Measurements from ENCODE around the gene ASB3.
"Not testable (repeated sequence)": the region's sequence is repeated elsewhere in the genome, so short reads cannot be mapped to it uniquely, and the experiment has no call there.

The ASB3 gene

DNA sequence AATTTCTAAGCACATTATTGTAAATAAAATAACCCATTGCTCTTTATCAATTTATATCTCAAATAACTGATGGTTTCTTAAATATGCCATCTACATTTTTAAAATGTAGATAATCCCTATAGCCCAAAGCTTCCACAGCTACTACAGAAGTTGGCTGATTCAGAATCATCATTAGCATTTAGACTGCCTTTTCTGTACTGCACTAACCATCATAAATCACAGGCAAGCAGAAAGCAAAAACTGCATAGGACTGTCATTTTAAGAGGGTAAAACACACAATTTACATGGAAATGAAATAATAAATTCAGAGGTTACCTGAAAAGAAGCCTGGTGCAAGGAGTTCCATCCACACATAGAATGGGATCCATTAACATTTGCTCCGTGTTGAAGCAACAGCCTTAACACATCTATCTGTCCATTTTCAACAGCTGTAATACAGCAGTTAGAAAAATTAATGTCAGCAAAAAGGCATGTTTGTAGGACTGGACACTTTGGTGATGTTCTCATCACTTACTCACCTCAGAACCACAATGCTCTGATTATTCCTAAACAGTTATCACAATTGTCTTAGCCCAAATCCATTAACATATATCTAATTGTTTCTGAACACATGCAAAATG is 57.5 kb downstream of the ASB3 start:
- no peak for DNase-seq (ENCODE audit: low spot score)

DNA sequence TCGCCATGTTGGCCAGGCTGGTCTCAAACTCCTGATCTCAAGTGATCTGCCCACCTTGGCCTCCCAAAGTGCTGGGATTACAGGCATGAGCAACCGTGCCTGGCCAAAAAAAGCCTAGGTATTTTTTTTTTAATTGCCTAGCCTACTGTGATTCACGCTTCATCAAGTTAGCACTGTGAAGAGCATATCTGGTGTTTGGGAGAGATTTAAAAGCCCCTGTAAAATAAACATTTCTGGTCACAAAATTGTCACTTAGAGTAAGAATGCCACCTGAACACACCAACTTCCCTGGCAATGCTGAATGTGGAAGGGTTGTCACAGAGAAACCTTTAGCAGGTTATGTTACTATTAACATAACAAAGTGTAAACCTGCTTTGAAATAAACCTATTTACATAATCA is 58.8 kb downstream of the ASB3 start:
- DNase-seq (ENCODE audit: low spot score) = no peak

DNA sequence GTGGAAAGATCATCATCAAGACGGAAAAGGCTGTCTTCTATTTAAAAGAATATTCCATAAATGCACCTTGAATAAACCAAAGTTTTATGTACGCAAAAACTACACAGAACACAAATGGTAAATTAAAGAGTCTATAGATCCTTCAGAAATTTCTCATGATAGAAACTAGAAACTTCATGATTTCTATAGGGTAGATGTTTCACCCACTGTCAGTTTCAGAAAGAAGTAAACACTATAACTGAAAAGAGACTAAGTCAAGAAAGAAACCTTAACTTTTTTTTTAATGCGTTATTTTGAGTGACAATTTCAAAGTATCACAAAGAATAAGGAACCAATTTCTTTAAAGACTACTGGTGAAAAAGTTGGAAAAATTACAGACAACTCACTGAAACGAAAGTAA is 61.1 kb downstream of the ASB3 start:
- no peak for DNase-seq (ENCODE audit: low spot score)

DNA sequence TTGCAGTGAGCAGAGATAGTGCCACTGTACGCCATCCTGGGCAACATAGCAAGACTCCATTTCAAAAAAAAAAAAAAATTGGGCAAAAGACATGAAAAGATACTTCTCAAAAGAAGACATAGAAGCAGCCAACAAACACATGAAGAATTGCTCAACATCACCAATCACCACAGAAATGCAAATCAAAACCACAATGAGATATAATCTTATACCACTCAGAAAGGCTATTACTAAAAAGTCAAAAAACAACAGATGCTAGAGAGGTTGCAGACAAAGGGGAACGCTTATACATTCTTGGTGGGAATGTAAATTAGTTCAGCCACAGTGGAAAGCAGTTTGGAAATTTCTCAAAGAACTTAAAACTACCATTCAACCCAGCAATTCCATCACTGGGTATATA is 62.2 kb downstream of the ASB3 start:
- no peak for DNase-seq (ENCODE audit: low spot score)

DNA sequence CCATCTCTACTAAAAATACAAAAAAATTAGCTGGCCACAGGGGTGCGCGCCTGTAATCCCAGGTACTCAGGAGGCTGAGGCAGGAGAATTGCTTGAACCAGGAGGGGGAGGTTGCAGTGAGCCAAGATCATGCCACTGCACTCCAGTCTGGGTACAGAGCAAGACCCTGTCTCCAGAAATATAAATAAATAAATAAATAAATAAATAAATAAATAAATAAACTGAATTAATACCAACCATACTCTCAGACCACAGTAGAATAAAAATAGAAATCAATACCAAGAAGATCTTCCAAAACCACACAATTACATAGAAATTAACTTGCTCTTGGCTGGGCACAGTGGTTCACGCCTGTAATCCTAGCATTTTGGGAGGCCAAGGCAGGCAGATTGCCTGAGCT is 65.8 kb downstream of the ASB3 start:
- DNase-seq (ENCODE audit: low spot score) = not testable (repeated sequence)

DNA sequence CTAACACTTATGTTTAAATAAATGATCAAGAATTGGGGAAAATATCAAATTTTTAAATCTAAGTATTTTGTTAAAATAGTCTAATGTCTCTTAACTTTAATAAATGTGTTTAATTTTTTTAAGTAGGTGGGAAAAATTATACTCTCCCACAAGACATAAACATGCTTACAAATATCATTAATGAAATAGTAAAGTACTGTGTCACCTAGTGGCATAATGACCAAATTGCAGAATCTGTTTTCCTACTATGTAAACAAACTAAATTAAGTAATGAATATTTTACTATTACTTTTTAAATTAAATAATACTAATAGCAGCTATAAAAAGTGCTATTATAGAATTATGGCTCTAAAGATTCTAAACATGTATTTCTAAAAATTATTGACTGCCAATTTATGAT is 71.2 kb downstream of the ASB3 start:
- no peak for DNase-seq (ENCODE audit: low spot score)

DNA sequence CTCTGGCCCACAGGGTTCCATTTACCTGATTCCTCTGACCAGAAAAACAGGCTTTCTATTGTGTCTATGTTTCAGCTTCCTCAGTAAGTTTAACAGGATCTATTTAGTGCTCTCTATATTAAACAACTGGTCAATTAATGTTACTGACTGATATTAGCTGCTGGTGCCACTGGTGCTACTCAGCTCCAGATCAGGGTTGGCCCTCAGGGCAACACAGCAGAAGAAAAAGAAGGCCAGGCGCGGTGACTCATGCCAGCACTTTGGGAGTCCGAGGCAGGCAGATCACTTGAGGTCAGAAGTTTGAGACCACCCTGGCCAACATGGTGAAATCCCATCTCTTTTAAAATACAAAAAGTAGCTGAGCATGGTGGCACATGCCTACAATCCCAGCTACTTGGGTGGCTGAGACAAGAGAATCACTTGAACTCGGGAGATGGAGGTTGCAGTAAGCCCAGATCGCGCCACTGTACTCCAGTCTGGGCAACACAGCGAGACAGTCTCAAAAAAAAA is 75.4 kb downstream of the ASB3 start:
- no peak for DNase-seq (ENCODE audit: low spot score)

DNA sequence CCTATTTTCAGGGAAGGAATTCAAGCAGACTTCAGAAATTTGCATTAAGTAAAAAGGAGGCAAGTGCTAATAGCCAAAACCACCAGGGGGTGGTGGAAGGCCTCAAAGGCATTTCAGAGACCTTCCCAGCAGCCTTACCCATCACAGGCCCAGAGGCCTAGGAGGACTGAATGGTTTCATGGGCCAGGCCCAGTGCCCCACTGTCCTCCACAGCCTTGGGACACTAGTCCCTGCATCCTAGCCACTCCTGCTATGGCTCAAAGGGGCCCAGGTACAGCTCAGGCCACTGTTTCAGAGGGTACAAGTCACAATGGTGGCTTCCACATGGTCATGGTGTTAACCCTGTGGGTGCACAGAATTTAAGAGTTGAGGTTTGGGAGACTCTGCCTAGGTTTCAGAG is 77.8 kb downstream of the ASB3 start:
- DNase-seq (ENCODE audit: low spot score) = no peak

DNA sequence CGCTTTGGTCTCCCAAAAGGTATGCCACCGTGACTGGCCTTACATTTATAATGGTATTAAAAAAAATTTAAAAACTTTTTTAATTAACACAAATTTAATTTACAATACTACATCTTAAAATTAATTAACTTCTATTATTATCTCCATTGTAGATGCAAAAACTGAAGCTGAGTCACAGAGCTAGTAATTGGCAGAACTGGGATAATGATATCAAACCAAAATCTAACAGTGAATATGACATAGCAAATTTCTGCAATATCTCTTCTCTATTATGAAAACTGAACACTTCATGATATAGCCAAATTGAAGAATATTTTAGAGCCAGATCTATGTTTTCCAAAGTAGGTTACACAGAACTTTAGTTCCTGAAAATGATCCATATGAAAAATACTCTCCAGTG is 85.5 kb downstream of the ASB3 start:
- no peak for DNase-seq (ENCODE audit: low spot score)

DNA sequence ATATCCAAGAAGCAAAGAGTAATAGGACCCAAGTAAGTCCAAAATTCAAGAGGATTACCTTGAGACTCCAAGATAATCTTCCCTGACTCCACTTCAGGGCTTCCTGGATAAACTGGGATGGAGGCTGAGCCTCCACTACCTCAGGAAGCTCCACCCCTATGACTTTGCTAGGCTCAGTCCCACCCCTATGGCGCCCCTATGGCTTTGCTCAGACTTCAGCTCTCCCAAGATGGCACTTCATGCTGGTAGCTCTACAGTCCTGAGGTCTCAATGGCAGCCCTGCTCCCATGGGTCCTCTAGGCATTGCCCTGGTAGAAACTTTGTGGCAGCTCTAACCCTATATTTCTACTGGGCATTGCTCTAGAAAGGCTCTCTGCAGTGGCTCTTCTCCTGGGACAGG is 89.1 kb downstream of the ASB3 start:
- DNase-seq (ENCODE audit: low spot score) = no peak

DNA sequence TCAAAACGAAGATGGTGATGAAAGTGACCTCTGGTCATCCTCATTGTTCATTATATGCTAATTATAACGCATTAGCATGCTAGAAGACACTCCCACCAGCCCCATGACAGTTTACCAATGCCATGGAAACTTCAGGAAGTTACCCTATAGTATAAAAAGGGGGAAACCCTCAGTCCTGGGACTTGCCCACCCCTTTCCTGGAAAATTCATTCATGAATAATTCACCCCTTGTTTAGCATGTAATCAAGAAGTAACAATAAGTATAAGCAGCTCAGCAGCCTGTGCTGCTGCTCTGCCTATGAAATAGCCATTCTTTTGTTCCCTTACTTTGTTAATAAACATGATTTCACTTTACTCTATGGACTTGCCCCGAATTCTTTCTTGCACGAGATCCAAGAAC is 89.7 kb downstream of the ASB3 start:
- no peak for DNase-seq (ENCODE audit: low spot score)

DNA sequence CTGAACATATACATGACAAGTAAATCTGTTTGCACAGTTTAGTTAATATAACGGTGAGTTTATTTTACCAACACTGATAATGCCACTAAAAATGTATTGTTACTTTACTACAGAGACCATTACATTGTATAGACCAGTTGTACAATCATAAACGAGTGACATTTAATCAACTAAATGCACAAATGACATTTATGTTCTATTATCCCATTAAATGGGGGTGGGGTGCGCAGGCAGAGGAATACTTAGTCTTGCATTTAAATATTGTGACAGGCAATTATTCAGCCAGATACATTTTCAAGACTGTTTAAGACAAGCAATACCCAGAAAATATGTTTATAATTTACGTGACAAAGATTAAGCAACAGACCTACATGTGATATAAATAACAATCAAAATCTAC is 91.2 kb downstream of the ASB3 start:
- DNase-seq (ENCODE audit: low spot score) = no peak

DNA sequence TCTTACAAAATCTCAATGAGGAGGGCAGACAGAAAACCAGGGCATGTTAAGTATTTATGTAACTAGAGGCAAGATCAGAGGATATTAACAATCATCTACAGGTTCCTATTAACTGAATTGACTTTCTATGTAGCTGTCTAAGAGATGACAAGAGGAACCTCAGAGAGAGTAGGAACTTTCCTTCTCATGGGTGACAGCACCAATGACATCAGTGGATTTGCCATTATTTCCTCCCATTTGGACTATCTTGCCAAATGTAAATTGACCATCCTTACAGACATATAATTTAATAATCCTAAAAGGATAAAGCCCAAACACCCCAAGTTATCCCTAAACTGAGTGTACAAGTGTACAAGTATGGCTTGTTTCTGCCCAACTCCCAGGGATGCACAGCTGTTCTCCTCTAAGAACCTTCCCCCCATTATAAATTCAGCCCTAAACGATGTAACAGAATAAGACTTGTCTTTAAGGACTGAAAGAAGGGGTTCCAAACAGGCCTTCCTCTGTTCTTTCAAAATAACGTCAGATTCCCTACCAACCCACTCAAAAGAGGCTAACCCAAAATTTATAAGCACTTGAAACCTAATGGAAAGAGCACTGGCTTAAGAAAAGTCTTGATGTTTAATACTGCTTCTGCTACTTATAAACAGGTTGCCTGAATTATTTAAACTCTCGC is 92.5 kb downstream of the ASB3 start:
- DNase-seq (ENCODE audit: low spot score) = no peak

DNA sequence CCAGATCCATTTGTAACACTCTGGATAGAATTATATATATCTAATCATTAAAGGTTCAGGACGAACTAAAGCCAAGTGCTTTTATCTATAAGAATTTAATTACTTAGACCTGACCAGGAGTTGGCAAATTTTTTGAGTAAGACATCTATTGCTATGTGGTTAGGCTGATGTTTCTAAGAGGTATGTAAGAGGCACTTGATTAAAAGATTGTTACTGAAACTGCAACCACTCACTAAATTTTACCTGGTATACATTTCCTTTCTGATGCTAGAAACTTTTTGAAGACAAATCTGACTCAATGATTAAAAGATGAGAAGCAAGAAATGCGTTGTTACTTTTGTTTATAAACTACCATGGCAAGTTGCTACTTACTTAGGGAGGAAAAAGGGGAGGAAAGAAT is 95.9 kb downstream of the ASB3 start:
- no peak for DNase-seq (ENCODE audit: low spot score)

DNA sequence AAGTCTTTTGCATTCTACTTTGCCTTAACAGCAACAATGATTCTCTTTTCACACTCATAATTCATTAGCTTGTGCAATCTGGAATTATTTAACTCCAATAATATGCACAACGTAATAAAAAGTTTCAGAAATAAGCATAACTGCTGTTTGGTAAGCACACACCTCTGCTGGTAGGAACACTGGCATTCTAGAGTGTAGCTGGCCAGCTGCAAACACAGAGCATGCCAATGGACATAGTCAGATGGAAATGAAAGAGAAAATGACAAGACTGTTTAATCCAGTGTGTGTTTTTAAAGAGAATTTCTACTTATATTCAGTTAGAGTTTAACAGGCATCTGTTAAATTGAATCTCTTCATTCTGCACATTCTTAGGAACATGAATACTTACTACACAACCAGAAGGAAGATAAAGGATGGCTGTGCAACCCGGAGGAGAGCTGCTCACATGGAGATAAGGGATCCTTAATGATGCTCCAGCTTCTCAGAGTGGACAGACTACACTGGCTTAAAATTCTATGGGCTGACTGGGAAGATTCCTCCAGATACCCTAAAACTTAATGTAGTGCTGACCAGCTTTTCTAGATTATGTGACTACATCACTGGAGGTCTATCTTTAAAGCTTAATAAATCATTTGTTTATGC is 113.8 kb downstream of the ASB3 start:
- DNase-seq (ENCODE audit: low spot score) = no peak

DNA sequence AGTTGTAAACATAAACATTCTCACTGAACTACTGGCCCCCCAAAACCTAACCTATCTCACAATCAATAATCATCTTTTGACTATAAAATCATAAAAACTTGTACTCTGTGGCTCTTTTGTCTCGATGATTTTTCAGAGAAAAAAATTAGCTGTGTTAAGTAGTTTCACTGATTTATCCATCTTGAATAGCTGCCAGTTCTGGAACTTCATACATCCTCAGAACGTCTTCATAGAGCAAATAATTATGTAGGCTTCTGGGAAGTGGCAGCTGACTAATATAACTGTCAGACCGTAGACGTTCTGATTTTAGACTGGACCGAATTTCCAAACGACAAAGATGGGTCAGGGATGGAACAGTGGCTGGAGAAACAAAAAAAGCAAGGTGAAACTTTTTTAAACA is 116.4 kb downstream of the ASB3 start:
- DNase-seq (ENCODE audit: low spot score) = no peak

DNA sequence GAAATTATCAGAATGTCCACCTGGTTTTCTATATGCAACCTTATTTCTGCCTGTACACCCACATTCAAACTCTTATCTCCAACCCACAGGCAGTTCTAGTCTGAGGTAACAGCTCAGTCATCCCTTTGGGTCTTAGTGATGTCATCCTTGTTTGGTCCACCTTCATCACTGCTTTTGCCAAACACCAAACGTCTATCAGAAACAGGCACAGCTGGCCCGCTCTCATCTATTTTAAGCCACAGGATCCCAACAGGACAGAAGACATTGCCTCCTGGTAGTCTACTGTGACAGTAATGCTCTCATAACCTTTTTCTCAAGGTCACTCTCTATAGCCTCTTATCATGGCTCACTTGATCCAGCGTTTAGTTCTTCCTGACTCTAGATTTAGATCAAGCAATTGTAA is 118.1 kb downstream of the ASB3 start:
- DNase-seq (ENCODE audit: low spot score) = no peak

DNA sequence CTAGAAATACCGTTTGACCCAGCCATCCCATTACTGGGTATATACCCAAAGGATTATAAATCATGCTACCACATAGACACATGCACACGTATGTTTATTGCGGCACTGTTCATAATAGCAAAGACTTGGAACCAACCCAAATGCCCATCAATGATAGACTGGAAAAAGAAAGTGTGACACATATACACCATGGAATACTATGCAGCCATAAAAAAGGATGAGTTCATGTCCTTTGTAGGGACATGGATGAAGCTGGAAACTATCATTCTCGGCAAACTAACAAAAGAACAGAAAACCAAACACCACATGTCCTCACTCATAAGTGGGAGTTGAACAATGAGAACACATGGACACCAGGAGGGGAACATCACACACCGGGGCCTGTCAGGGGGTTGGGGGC is 119.6 kb downstream of the ASB3 start:
- not testable (repeated sequence) for DNase-seq (ENCODE audit: low spot score)

DNA sequence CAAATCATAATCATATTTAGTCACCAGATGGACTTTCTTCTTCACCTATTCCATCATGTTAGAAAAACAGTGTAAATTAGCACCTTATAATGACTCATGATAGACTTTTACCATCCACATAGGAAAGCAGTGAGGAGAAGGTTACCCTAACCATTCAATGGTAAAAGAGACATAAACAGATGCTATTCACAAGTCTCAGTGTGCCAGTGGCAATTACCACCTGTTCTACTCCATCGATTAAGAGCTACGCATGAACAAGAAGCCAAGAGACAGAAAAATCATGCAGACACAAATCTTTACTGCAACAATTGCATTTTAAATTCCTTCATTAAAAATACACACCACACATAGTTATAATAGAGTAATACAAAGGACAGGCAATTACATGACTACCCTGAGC is 125.9 kb downstream of the ASB3 start:
- DNase-seq (ENCODE audit: low spot score) = no peak

DNA sequence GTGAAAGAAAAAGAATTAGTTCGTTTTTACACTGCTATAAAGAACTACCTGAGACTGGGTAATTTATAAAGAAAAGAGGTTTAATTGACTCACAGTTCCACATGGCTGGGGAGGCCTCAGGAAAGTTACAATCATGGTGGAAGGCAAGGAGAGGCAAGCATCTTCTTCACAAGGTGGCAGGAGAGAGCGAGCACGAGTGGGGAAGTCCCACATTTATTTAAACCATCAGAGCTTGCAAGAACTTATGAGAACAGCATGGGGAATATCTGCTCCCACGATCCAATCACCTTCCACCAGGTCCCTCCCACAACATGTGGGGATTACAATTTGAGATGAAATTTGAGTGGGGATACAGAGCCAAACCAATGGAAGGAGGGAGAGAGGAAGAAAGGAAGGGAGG is 128.3 kb downstream of the ASB3 start:
- DNase-seq (ENCODE audit: low spot score) = not testable (repeated sequence)

DNA sequence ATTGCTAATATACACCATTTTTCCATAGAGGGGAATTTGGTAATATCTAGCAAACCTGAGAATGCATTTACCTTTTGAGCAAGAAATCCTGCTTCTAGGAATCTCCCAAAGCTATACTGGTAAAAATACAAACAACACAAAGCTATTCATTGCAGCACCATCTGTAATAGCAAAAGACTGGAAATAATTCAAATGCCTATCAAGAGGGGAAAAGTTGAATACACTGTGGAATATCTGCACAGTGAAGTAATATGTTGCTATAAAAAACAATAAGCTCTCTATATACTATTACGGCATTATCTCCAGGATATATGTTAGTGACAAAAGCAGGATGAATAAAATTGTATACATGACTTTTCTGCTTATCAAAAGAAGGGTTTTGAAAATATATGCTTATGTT is 131.5 kb downstream of the ASB3 start:
- no peak for DNase-seq (ENCODE audit: low spot score)

DNA sequence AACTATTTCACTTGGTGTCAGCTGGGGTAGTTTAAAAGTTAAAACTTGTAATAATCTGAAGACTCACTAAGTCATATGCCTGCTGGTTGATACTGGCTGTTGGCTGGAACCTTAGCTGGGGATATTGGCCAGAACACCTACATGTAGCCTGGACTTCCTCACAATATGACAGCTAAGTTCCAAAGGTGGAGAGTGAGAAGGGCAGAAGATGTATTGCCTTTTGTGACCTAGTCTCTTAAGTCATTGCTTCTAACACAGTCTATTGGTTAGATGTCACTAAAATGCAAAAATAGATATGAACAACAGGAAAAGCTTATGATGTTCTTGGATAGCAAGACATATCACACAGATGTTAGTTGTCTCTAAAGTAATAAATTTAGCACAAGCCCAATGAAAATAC is 132.4 kb downstream of the ASB3 start:
- no peak for DNase-seq (ENCODE audit: low spot score)

DNA sequence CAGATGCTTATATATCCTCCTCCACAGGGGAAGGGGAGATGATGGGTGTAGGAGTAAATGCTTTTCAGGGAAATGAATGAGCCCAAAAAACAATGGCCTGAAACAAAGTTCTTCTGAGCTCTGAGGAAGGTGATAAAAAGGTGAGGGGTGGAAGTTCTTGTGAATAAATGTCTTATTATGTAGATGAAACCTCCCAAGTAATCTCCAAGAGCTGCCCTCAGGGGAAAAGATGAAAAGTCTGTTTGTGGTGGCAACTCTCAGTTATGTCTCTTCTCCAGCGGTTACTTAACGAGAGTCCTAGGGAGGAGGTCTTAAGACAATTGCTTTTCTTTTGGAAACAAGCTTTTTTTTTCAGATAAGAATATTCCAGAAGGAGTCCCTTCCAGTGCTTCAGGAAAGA is 134.6 kb downstream of the ASB3 start:
- DNase-seq (ENCODE audit: low spot score) = no peak

DNA sequence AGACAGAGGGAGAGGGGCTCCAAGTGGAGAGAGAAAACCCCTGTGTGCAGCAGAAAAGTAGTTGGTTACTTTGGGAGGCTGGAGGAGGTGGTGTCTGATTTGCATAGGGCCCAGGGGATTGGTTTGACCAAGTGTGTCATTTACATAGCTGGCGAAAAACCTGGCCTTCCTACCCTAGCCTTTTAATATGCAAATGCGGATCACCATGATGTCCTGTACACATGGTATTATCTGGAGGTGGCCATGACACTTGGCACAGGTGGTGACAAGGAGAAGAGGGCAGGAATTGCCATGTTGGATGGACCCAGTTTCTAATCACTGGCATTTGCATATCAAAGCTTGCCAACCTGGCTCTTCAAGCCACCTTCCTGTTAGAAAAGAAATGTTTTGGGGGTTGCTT is 140.0 kb downstream of the ASB3 start:
- no peak for DNase-seq (ENCODE audit: low spot score)

Measured in HuH-7 (cell line).